ENCODE results near the gene HELZ.

HELZ gene

DNA sequence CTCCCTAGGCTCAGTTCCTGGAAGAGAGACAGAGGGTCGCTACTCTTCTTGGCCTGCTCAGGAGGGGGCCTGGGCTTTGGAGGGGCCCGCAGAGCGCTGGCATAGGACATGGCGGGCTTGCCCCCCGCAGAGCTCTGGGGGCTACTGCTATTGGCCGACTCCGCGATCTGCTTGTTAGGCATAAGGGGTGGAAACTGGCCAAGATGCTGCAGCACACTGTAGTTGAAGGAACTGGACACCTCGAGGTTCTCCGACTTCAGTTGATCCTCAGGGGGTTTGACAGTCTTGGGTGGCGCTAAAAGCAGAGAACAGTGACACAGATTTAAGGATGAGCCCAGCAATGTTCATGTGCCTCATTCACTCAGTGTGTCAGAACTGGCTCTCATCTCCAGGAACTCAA lies 166.7 kb downstream of the HELZ start:
- Histone ChIP-seq H3K27me3 (ENCODE audit: insufficient read depth, insufficient read length) (no peaks in the 10 kb centered on the region), H3K4me3 (ENCODE audit: insufficient read length, low read depth) (no peak overlapping the region), H3K4me1 (ENCODE audit: insufficient read depth, insufficient read length) (no peaks in the 10 kb centered on the region), H3K9me3 (ENCODE audit: insufficient read depth, low read length) (no peaks in the 10 kb centered on the region), H3K9ac (ENCODE audit: insufficient read length, low read depth) (no peak overlapping the region), H3K36me3 (ENCODE audit: insufficient read depth, insufficient read length, low read length) (peaks cover 21% of the 10 kb centered on the region)
- TF ChIP-seq ZNF274 (IDR thresholded peaks at IDR 0.05; ENCODE audit: low read depth, low read length) (no peak), SUZ12 (IDR thresholded peaks at IDR 0.05; ENCODE audit: extremely low read depth, insufficient read depth, insufficient read length) (no peak), YY1 (IDR thresholded peaks at IDR 0.05; ENCODE audit: insufficient read depth, insufficient read length) (no peak)
- DNase-seq (ENCODE audit: low read depth, low spot score): no peak

DNA sequence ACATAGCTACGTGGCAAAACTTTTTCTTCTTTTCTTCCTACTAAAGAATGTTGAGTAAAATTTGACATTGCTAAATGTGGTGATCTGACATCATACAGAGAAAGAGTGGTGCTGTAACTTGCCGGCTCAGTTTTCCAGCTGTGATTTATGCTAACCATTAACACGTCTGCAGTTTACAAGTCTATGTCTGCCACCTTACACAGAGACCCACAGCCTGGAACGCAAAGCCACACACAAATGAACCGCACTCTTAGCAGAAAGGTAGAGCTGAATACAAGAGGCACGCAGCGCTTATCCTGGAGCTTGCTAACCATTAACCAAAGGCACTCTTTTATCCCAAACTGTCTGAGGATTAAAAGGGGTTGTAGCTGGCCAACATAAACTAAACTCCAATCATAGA lies 168.7 kb downstream of the HELZ start:
- H3K4me1 ChIP-seq (ENCODE audit: insufficient read depth, insufficient read length): no peaks in the 10 kb centered on the region
- H3K27me3 ChIP-seq (ENCODE audit: insufficient read depth, insufficient read length): no peaks in the 10 kb centered on the region
- DNase-seq (ENCODE audit: low read depth, low spot score): no peak
- no peak overlapping the region for H3K9ac ChIP-seq (ENCODE audit: insufficient read length, low read depth)
- no peaks in the 10 kb centered on the region for H3K9me3 ChIP-seq (ENCODE audit: insufficient read depth, low read length)
- TF ChIP-seq YY1 (IDR thresholded peaks at IDR 0.05; ENCODE audit: insufficient read depth, insufficient read length) (no peak), SUZ12 (IDR thresholded peaks at IDR 0.05; ENCODE audit: extremely low read depth, insufficient read depth, insufficient read length) (no peak), ZNF274 (IDR thresholded peaks at IDR 0.05; ENCODE audit: low read depth, low read length) (no peak)
- peaks cover 23% of the 10 kb centered on the region for H3K36me3 ChIP-seq (ENCODE audit: insufficient read depth, insufficient read length, low read length)
- H3K4me3 ChIP-seq (ENCODE audit: insufficient read length, low read depth): no peak overlapping the region

DNA sequence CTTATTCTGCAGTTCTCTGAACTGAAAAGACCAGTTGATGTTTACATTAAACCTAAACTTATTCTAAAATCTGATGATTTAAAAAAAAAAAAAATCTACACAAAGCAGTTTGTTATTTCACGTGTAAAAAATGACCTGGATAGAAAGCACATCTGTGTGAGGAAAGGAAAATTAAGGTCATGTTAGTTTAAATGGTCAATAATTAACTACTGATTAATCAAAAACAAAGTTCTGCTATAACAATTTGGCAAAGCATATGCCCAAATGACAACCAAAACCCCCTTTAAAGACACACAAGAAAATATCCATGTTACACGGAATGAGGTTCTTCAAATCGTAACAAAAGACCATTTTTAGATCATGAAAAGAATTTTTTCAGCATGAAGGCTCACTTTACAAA lies 170.2 kb downstream of the HELZ start:
- Histone ChIP-seq H3K4me3 (ENCODE audit: insufficient read length, low read depth) (no peak overlapping the region), H3K36me3 (ENCODE audit: insufficient read depth, insufficient read length, low read length) (peaks cover 23% of the 10 kb centered on the region), H3K9ac (ENCODE audit: insufficient read length, low read depth) (no peak overlapping the region), H3K9me3 (ENCODE audit: insufficient read depth, low read length) (no peaks in the 10 kb centered on the region), H3K27me3 (ENCODE audit: insufficient read depth, insufficient read length) (no peaks in the 10 kb centered on the region), H3K4me1 (ENCODE audit: insufficient read depth, insufficient read length) (no peaks in the 10 kb centered on the region)
- no peak for DNase-seq (ENCODE audit: low read depth, low spot score)
- TF ChIP-seq SUZ12 (IDR thresholded peaks at IDR 0.05; ENCODE audit: extremely low read depth, insufficient read depth, insufficient read length): no peak
- TF ChIP-seq YY1 (IDR thresholded peaks at IDR 0.05; ENCODE audit: insufficient read depth, insufficient read length): no peak
- TF ChIP-seq ZNF274 (IDR thresholded peaks at IDR 0.05; ENCODE audit: low read depth, low read length): no peak

DNA sequence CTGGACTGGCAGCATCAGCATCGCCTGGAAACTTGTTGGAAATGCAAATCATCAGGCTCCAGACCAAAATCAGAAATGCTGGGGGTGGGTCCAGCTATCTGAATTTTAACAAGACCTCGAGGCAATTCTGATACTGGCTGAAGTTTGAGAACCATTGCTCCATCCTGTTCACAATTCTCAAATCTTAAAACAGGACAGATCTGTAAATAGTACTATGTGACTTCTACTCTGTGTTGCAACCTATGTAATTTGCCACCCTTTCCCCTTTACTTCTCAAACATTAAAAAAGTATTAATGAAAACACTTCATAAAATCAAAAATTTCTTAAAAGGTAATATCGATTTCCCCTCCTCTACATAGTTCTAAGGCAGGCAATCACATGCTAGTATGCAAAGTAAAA lies 172.1 kb downstream of the HELZ start:
- peaks cover 15% of the 10 kb centered on the region for H3K36me3 ChIP-seq (ENCODE audit: insufficient read depth, insufficient read length, low read length)
- TF ChIP-seq YY1 (IDR thresholded peaks at IDR 0.05; ENCODE audit: insufficient read depth, insufficient read length) (no peak), SUZ12 (IDR thresholded peaks at IDR 0.05; ENCODE audit: extremely low read depth, insufficient read depth, insufficient read length) (no peak), ZNF274 (IDR thresholded peaks at IDR 0.05; ENCODE audit: low read depth, low read length) (no peak)
- no peak for DNase-seq (ENCODE audit: low read depth, low spot score)

DNA sequence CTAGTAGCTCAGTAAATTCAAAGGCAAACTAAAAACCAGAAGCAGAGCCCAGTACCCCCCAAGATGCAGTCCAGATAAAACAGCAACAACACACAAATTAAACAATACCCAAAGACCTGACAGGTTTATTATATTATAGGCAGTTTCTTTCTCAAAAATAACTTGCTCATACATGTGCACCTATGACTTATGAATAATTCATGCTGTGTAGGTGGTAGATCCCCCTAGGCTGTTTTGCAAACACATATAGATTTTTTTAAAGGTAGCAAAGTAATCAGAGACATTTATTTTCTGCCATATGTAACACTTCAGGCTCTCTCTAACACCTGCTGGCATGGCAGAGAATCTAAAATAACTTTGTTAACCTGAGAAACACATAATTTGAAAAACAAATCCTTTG lies 173.4 kb downstream of the HELZ start:
- no peaks in the 10 kb centered on the region for H3K4me1 ChIP-seq (ENCODE audit: insufficient read depth, insufficient read length)
- TF ChIP-seq ZNF274 (IDR thresholded peaks at IDR 0.05; ENCODE audit: low read depth, low read length) (no peak), YY1 (IDR thresholded peaks at IDR 0.05; ENCODE audit: insufficient read depth, insufficient read length) (no peak), SUZ12 (IDR thresholded peaks at IDR 0.05; ENCODE audit: extremely low read depth, insufficient read depth, insufficient read length) (no peak)
- DNase-seq (ENCODE audit: low read depth, low spot score): no peak
- H3K36me3 ChIP-seq (ENCODE audit: insufficient read depth, insufficient read length, low read length): peaks cover 10% of the 10 kb centered on the region
- H3K27me3 ChIP-seq (ENCODE audit: insufficient read depth, insufficient read length): no peaks in the 10 kb centered on the region
- no peaks in the 10 kb centered on the region for H3K9me3 ChIP-seq (ENCODE audit: insufficient read depth, low read length)
- no peak overlapping the region for H3K9ac ChIP-seq (ENCODE audit: insufficient read length, low read depth)
- no peak overlapping the region for H3K4me3 ChIP-seq (ENCODE audit: insufficient read length, low read depth)

More for the DNA sequence above, 172.1 kb downstream of the HELZ start:
- no peak overlapping the region for H3K9ac ChIP-seq (ENCODE audit: insufficient read length, low read depth)
- no peaks in the 10 kb centered on the region for H3K27me3 ChIP-seq (ENCODE audit: insufficient read depth, insufficient read length)
- H3K4me1 ChIP-seq (ENCODE audit: insufficient read depth, insufficient read length): no peaks in the 10 kb centered on the region
- no peaks in the 10 kb centered on the region for H3K9me3 ChIP-seq (ENCODE audit: insufficient read depth, low read length)
- no peak overlapping the region for H3K4me3 ChIP-seq (ENCODE audit: insufficient read length, low read depth)

DNA sequence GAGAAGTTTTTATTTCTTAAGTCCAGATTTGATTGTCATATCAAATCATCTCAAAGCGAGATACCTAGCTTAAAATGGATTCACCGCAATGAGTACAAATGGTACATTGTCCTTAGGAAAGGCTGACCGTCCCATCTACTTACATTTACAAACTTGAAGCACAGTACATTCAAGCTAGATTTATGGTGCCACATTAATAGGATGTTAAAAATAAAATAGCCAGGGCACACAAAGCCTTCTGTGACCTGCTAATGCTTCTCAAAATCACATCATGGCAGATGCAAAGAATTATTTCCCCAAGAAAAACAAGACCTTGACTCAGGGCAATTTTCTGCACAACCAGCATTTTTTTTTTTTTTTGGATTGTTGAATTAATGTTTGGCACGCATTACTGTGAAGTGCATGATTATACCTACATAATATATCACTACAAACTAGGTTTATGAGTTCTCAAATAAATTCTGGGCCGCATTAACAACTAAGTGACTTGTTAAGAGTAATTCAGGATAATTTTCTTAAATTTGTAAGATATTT lies 175.3 kb downstream of the HELZ start:
- Histone ChIP-seq H3K9me3 (ENCODE audit: insufficient read depth, low read length) (no peaks in the 10 kb centered on the region), H3K4me1 (ENCODE audit: insufficient read depth, insufficient read length) (no peaks in the 10 kb centered on the region), H3K36me3 (ENCODE audit: insufficient read depth, insufficient read length, low read length) (peaks cover 5% of the 10 kb centered on the region), H3K27me3 (ENCODE audit: insufficient read depth, insufficient read length) (no peaks in the 10 kb centered on the region), H3K4me3 (ENCODE audit: insufficient read length, low read depth) (no peak overlapping the region), H3K9ac (ENCODE audit: insufficient read length, low read depth) (no peak overlapping the region)
- TF ChIP-seq YY1 (IDR thresholded peaks at IDR 0.05; ENCODE audit: insufficient read depth, insufficient read length) (no peak), SUZ12 (IDR thresholded peaks at IDR 0.05; ENCODE audit: extremely low read depth, insufficient read depth, insufficient read length) (no peak), ZNF274 (IDR thresholded peaks at IDR 0.05; ENCODE audit: low read depth, low read length) (no peak)
- DNase-seq (ENCODE audit: low read depth, low spot score): no peak

DNA sequence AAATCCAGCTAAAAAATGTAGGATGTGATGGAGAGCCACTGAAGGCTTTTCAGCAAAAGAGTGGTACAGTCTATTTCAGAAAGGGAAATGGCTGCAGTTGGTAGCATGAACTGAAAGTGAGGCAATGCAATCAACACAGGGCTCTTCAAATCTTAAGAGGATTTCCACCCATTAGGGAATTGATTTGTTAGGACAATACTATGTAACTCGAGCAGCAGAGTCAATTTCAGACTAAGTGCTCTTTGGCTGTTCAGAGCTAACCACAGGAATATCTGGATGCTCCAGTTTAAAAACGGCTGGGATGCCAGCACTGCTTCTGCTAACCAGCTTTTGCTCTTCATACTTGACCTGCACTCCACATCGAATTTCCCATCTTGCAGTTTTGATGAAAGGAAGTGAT lies 176.0 kb downstream of the HELZ start:
- TF ChIP-seq ZNF274 (IDR thresholded peaks at IDR 0.05; ENCODE audit: low read depth, low read length): no peak
- no peak for TF ChIP-seq YY1 (IDR thresholded peaks at IDR 0.05; ENCODE audit: insufficient read depth, insufficient read length)
- no peak for TF ChIP-seq SUZ12 (IDR thresholded peaks at IDR 0.05; ENCODE audit: extremely low read depth, insufficient read depth, insufficient read length)
- Histone ChIP-seq H3K27me3 (ENCODE audit: insufficient read depth, insufficient read length) (no peaks in the 10 kb centered on the region), H3K36me3 (ENCODE audit: insufficient read depth, insufficient read length, low read length) (peaks cover 5% of the 10 kb centered on the region), H3K4me1 (ENCODE audit: insufficient read depth, insufficient read length) (no peaks in the 10 kb centered on the region), H3K9me3 (ENCODE audit: insufficient read depth, low read length) (no peaks in the 10 kb centered on the region), H3K4me3 (ENCODE audit: insufficient read length, low read depth) (no peak overlapping the region), H3K9ac (ENCODE audit: insufficient read length, low read depth) (no peak overlapping the region)
- no peak for DNase-seq (ENCODE audit: low read depth, low spot score)

Data from NT2/D1 (cell line).